Measurements from ENCODE around the gene STK10.

The STK10 gene

GRCh38 chr5:172004824-172005237 is 183.2 kb downstream of the STK10 start:
- no peak for DNase-seq

DNA sequence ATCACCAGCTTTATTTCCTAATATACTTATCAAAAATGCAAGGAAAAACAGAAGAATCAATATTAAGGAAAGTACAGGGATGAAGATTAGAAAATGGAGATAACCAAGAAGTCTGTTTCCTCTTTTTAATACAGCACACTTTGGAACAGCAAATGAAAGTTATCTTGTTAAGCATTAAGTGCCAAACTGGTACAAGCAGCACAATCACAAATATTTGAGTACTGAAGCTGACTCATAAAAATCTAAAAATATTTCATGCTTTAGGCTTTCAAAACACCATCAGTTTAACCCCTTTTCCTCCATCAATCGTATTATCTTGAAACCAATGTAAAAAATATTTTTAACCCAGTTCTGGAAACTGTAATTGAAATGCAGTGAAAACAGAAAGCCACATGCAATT is 184.3 kb downstream of the STK10 start:
- DNase-seq = no peak

- no peak for DNase-seq
Observed at GRCh38 chr5:172002840-172003512, 185.0 kb downstream of the STK10 start.

- DNase-seq = no peak
Observed at GRCh38 chr5:172002310-172002709, 185.7 kb downstream of the STK10 start.

DNA sequence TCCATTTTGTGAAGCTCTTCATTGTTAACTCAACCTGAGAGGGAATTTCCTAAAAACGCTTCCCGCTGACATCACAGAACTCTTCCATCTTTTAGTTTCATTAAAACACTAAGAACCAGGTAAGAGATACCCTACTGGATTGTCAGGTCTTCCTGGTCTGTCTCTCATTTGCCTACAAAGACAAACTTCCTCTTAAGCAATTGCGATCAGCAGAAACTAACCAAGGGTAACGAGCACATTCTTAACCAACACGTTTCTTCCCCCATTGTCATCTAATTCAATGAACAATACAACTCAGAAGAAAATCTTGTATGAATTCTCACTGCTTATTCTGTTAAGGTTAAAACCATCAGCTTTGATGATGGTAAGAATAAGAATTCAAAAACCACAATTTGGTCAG is 188.1 kb downstream of the STK10 start:
- DNase-seq = no peak

- DNase-seq = no peak
Observed at GRCh38 chr5:171999100-171999499, 188.9 kb downstream of the STK10 start.

DNA sequence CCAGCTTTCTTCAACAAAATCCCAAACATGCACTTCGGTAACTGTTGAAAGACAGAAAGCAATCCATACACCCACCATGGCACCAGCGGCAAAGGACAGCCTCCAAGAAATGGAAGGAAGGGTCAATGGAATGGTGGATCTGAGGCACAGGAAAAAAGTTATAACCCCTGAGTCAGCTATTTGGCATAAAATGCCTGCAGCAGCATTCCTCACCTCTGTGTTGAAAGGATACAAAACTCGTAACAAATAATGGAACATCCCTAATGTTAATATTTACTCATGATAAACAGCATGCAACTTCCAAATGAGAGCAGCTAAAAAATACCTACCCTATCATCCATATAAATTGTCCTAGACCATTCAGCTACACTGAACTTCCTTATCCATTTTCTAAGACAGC is 191.0 kb downstream of the STK10 start:
- no peak for DNase-seq

GRCh38 chr5:171992813-171993212 is 195.2 kb downstream of the STK10 start:
- DNase-seq = no peak

GRCh38 chr5:171992305-171992704 is 195.7 kb downstream of the STK10 start:
- no peak for DNase-seq

Measured in NCI-H1092 (cell line).